Naive thymus-derived CD8-positive, alpha-beta T cell (primary cell): Measurements from ENCODE around the gene NCAPD3. TPM values are rescaled to one million over a fixed set of nuclear protein-coding genes. Genes with fewer than 3 reads are reported as not detected.
"Not testable (repeated sequence)": the region's sequence is repeated elsewhere in the genome, so short reads cannot be mapped to it uniquely, and the experiment has no call there.

Experiments used
- ATAC-seq, 2 donors: fragments of 150-1000 bp; cut with Tn5 transposase in 1 of 2; sonication (Bioruptor Pico), chemical (Tn5 transposase) in 1 of 2; 1 replicate in 1 of 2; 2 replicates in 1 of 2; pipeline ENCODE4 v1.10.0; 2021; ENCODE audit warnings: mild to moderate bottlenecking in 2 of 2, moderate library complexity in 2 of 2
- POLR2A ChIA-PET: fragments of 350-600 bp; sonication (Branson Sonifier 250); formaldehyde crosslinking; loops from one replicate; lab custom pipeline; 2021; ENCODE audit warnings: antibody characterized with exemption; lab: Charles Lee
- DNase-seq, 10 donors: peaks; one replicate each; pipeline versions ENCODE4 v3.0.0 to v3.0.0-alpha.2; 2020 to 2022
- H3K27ac Mint-ChIP-seq, 10 donors: one replicate each; pipeline ENCODE4 v1.8.0; 2020 to 2022; ENCODE audit warnings: mild to moderate bottlenecking in 10 of 10, mixed read lengths in 10 of 10, moderate library complexity in 4 of 10, inconsistent platforms in 1 of 10
- H3K27me3 Mint-ChIP-seq, 5 donors: one replicate each; pipeline ENCODE4 v1.8.0; 2021 to 2022; ENCODE audit warnings: mixed read lengths in 5 of 5
- H3K36me3 Mint-ChIP-seq, 3 donors: one replicate each; pipeline ENCODE4 v1.8.0; 2020 to 2022; ENCODE audit warnings: mixed read lengths in 3 of 3, mild to moderate bottlenecking in 2 of 3, inconsistent platforms in 1 of 3
- H3K4me1 Mint-ChIP-seq, 4 donors: one replicate each; pipeline ENCODE4 v1.8.0; 2021 to 2022; ENCODE audit warnings: mixed read lengths in 4 of 4
- H3K4me3 Mint-ChIP-seq, 10 donors: one replicate each; pipeline ENCODE4 v1.8.0; 2020 to 2022; ENCODE audit warnings: mild to moderate bottlenecking in 10 of 10, mixed read lengths in 10 of 10, moderate library complexity in 6 of 10, inconsistent platforms in 1 of 10
- H3K9me3 Mint-ChIP-seq, 9 donors: one replicate each; pipeline ENCODE4 v1.8.0; 2020 to 2022; ENCODE audit warnings: mixed read lengths in 9 of 9, mild to moderate bottlenecking in 3 of 9, inconsistent platforms in 1 of 9, moderate library complexity in 1 of 9
- polyA plus RNA-seq, 3 donors: library from polyadenylated mRNA; unstranded; fragments of 300-500 nt; fragmentation: Illumina TruSeq; gene quantifications; one replicate each; pipeline ENCODE4 v1.2.3, GENCODE V29; 2021
- total RNA-seq, 8 experiments: library from RNA in 2 of 8; stranded (reverse) in 2 of 8; gene quantifications; one replicate each; pipeline ENCODE4 v1.2.3 and lab custom pipeline; 2021 to 2026

NCAPD3 gene
- total and polyA plus RNA-seq, 5 experiments from 2014 or later: 11.2 to 43.5 (median 16.5) TPM

GRCh38 chr11:134215836-134216235, 7.9 kb downstream of the NCAPD3 start:
- Mint-ChIP-seq H3K9me3 (no peaks in the 10 kb centered on the region), H3K27me3 (no peaks in the 10 kb centered on the region), H3K4me3 (no peak overlapping the region), H3K36me3 (peaks cover 9 to 86% (median 18%) of the 10 kb centered on the region in 3 donors), H3K4me1 (peaks cover 19 to 28% (median 23%) of the 10 kb centered on the region in 4 donors), H3K27ac (no peak overlapping the region)
- no peak for DNase-seq
- no peak for ATAC-seq
- POLR2A ChIA-PET: no interaction called here

GRCh38 chr11:134207538-134208239, 16.1 kb downstream of the NCAPD3 start:
- Mint-ChIP-seq H3K4me1 (peaks cover 4 to 10% (median 8%) of the 10 kb centered on the region in 4 donors), H3K27ac (peak overlapping the region in 1 of 10 donors; percentile 27), H3K27me3 (no peaks in the 10 kb centered on the region), H3K4me3 (no peak overlapping the region), H3K36me3 (peaks cover 8 to 90% (median 45%) of the 10 kb centered on the region in 3 donors), H3K9me3 (no peaks in the 10 kb centered on the region)
- DNase-seq (peak; percentile 44 to 78 (median 62)), ATAC-seq (peak; percentile 36 to 46)
- POLR2A ChIA-PET: interaction anchor here (2.2 kb wide), 1 partner anchor 17 kb away, joined by 7 read pairs; the partner anchor contains the start of genes NCAPD3 and VPS26B

- DNase-seq (no peak), ATAC-seq (no peak)
- Mint-ChIP-seq H3K36me3 (peaks cover 7 to 92% (median 48%) of the 10 kb centered on the region in 3 donors), H3K27ac (no peak overlapping the region), H3K27me3 (no peaks in the 10 kb centered on the region), H3K4me3 (no peak overlapping the region), H3K4me1 (peaks cover 0 to 4% (median 3%) of the 10 kb centered on the region in 4 donors), H3K9me3 (no peaks in the 10 kb centered on the region)
- POLR2A ChIA-PET: no interaction called here
Measured at GRCh38 chr11:134206185-134206584, 17.6 kb downstream of the NCAPD3 start.

GRCh38 chr11:134205729-134206128, 18.0 kb downstream of the NCAPD3 start:
- H3K36me3 Mint-ChIP-seq: peaks cover 7 to 92% (median 51%) of the 10 kb centered on the region in 3 donors
- H3K4me3 Mint-ChIP-seq: no peak overlapping the region
- H3K27me3 Mint-ChIP-seq: no peaks in the 10 kb centered on the region
- peaks cover 0 to 3% (median 3%) of the 10 kb centered on the region in 4 donors for H3K4me1 Mint-ChIP-seq
- no peak for ATAC-seq
- H3K27ac Mint-ChIP-seq: no peak overlapping the region
- H3K9me3 Mint-ChIP-seq: no peaks in the 10 kb centered on the region
- no peak for DNase-seq
- POLR2A ChIA-PET: no interaction called here

- POLR2A ChIA-PET: no interaction called here
- Mint-ChIP-seq H3K27ac (no peak overlapping the region), H3K36me3 (peaks cover 15 to 92% (median 48%) of the 10 kb centered on the region in 3 donors), H3K4me1 (peaks cover 0 to 4% (median 3%) of the 10 kb centered on the region in 4 donors), H3K27me3 (no peaks in the 10 kb centered on the region), H3K4me3 (no peak overlapping the region), H3K9me3 (no peaks in the 10 kb centered on the region)
- no peak for ATAC-seq
- DNase-seq: no peak
Measured at GRCh38 chr11:134202661-134203060, 21.1 kb downstream of the NCAPD3 start.

- Mint-ChIP-seq H3K4me3 (no peak overlapping the region), H3K27me3 (no peaks in the 10 kb centered on the region), H3K4me1 (peaks cover 0 to 3% (median 1%) of the 10 kb centered on the region in 4 donors), H3K9me3 (no peaks in the 10 kb centered on the region), H3K27ac (peak overlapping the region in 1 of 10 donors; percentile 4), H3K36me3 (peaks cover 15 to 97% (median 44%) of the 10 kb centered on the region in 3 donors)
- DNase-seq: no peak
- ATAC-seq: no peak
- POLR2A ChIA-PET: no interaction called here
Measured at GRCh38 chr11:134200688-134201087, 23.1 kb downstream of the NCAPD3 start.

- POLR2A ChIA-PET: no interaction called here
- H3K4me1 Mint-ChIP-seq: peaks cover 0 to 3% (median 1%) of the 10 kb centered on the region in 4 donors
- no peak for ATAC-seq
- H3K36me3 Mint-ChIP-seq: peaks cover 15 to 92% (median 41%) of the 10 kb centered on the region in 3 donors
- H3K27ac Mint-ChIP-seq: no peak overlapping the region
- no peak overlapping the region for H3K4me3 Mint-ChIP-seq
- no peaks in the 10 kb centered on the region for H3K27me3 Mint-ChIP-seq
- no peak for DNase-seq
- no peaks in the 10 kb centered on the region for H3K9me3 Mint-ChIP-seq
Measured at GRCh38 chr11:134199531-134199930, 24.2 kb downstream of the NCAPD3 start.

GRCh38 chr11:134196756-134197155, 27.0 kb downstream of the NCAPD3 start:
- H3K27ac Mint-ChIP-seq: peak overlapping the region in 4 of 10 donors; percentile 21 to 44 (median 41)
- POLR2A ChIA-PET: interaction anchor here (0.6 kb wide), 1 partner anchor 70 kb away, joined by 5 read pairs; no protein-coding TSS in a partner anchor
- H3K27me3 Mint-ChIP-seq: no peaks in the 10 kb centered on the region
- DNase-seq: no peak
- H3K4me3 Mint-ChIP-seq: no peak overlapping the region
- peaks cover 0 to 5% (median 1%) of the 10 kb centered on the region in 4 donors for H3K4me1 Mint-ChIP-seq
- H3K9me3 Mint-ChIP-seq: no peaks in the 10 kb centered on the region
- H3K36me3 Mint-ChIP-seq: peaks cover 13 to 90% (median 38%) of the 10 kb centered on the region in 3 donors
- ATAC-seq: no peak

- ATAC-seq: not testable (repeated sequence)
Measured at GRCh38 chr11:134188092-134188491, 35.7 kb downstream of the NCAPD3 start.

GRCh38 chr11:134181707-134182106, 42.1 kb downstream of the NCAPD3 start:
- ATAC-seq (no peak), DNase-seq (no peak)
- H3K4me3 Mint-ChIP-seq: no peak overlapping the region
- peaks cover 0 to 2% (median 0%) of the 10 kb centered on the region in 4 donors for H3K4me1 Mint-ChIP-seq
- no peaks in the 10 kb centered on the region for H3K9me3 Mint-ChIP-seq
- POLR2A ChIA-PET: no interaction called here
- H3K36me3 Mint-ChIP-seq: peaks cover 0 to 76% (median 9%) of the 10 kb centered on the region in 3 donors
- no peaks in the 10 kb centered on the region for H3K27me3 Mint-ChIP-seq
- no peak overlapping the region for H3K27ac Mint-ChIP-seq

More at GRCh38 chr11:134188092-134188491, 35.7 kb downstream of the NCAPD3 start:
- POLR2A ChIA-PET: interaction anchor here (1.4 kb wide), 1 partner anchor 36 kb away, joined by 3 read pairs; the partner anchor contains the start of gene VPS26B
- not testable (repeated sequence) for H3K27ac Mint-ChIP-seq, H3K27me3 Mint-ChIP-seq, H3K4me1 Mint-ChIP-seq, DNase-seq, H3K4me3 Mint-ChIP-seq, H3K9me3 Mint-ChIP-seq
- H3K36me3 Mint-ChIP-seq: peaks cover 30 to 92% (median 53%) of the 10 kb centered on the region in 3 donors

- POLR2A ChIA-PET: no interaction called here
- Mint-ChIP-seq H3K4me3 (no peak overlapping the region), H3K9me3 (no peaks in the 10 kb centered on the region), H3K36me3 (peaks cover 0 to 81% (median 14%) of the 10 kb centered on the region in 3 donors), H3K4me1 (peaks cover 0 to 2% (median 0%) of the 10 kb centered on the region in 4 donors), H3K27ac (peak overlapping the region in 2 of 10 donors; percentile 43 to 63), H3K27me3 (no peaks in the 10 kb centered on the region)
- no peak for ATAC-seq
- DNase-seq: no peak
Measured at GRCh38 chr11:134178032-134178674, 45.6 kb downstream of the NCAPD3 start.

GRCh38 chr11:134176284-134176683, 47.5 kb downstream of the NCAPD3 start:
- POLR2A ChIA-PET: no interaction called here
- peak overlapping the region in 1 of 10 donors; percentile 4 for H3K27ac Mint-ChIP-seq
- no peak overlapping the region for H3K4me3 Mint-ChIP-seq
- no peak for ATAC-seq
- H3K27me3 Mint-ChIP-seq: no peaks in the 10 kb centered on the region
- no peaks in the 10 kb centered on the region for H3K9me3 Mint-ChIP-seq
- H3K36me3 Mint-ChIP-seq: peaks cover 0 to 88% (median 14%) of the 10 kb centered on the region in 3 donors
- no peak for DNase-seq
- no peaks in the 10 kb centered on the region for H3K4me1 Mint-ChIP-seq

GRCh38 chr11:134173296-134173695, 50.5 kb downstream of the NCAPD3 start:
- ATAC-seq: no peak
- no peak overlapping the region for H3K27ac Mint-ChIP-seq
- no peak overlapping the region for H3K4me3 Mint-ChIP-seq
- H3K36me3 Mint-ChIP-seq: peaks cover 0 to 89% (median 16%) of the 10 kb centered on the region in 3 donors
- no peaks in the 10 kb centered on the region for H3K27me3 Mint-ChIP-seq
- no peak for DNase-seq
- no peaks in the 10 kb centered on the region for H3K9me3 Mint-ChIP-seq
- POLR2A ChIA-PET: interaction anchor here (0.7 kb wide), 1 partner anchor 44 kb away, joined by 5 read pairs; no protein-coding TSS in a partner anchor
- H3K4me1 Mint-ChIP-seq: no peaks in the 10 kb centered on the region
